Epithelial cell of prostate (primary cell): Measurements from ENCODE around the gene CACNA1A.
"Not testable (repeated sequence)": the region's sequence is repeated elsewhere in the genome, so short reads cannot be mapped to it uniquely, and the experiment has no call there.

Source experiments
- DNase-seq: peaks from one replicate; pipeline ENCODE4 v3.0.0-alpha.2; 2011; ENCODE audit warnings: low read depth, low spot score
- H3K27ac ChIP-seq: fragments of 450-650 bp; 2 replicates; pipeline ENCODE4 v1.5.1; 2017; ENCODE audit warnings: mild to moderate bottlenecking

Gene CACNA1A

DNA sequence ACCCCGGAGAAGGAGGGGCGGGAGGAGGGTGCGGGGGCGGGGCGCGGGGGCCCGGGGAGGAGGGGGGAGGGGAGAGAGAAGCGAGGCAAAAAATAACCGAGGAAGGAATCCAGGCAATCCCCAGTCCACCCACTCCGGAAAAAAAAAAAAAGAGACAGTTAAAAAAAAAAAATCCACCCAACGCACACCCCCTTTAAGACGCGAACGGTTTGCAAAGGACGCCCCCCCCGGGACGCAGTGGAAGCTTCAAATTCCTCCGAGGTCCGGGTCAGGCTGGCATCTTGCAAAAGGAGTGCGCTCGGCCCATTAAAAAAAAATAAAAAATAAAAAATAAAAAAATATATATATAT is at the start of gene CACNA1A:
TSS of gene CACNA1A (minus strand) at position 9 of the 350 bp plus-strand sequence. CDS start 255 bp downstream, outside the sequence.
- DNase-seq = no peak
- H3K27ac ChIP-seq = no peak within 1 kb of the TSS

DNA sequence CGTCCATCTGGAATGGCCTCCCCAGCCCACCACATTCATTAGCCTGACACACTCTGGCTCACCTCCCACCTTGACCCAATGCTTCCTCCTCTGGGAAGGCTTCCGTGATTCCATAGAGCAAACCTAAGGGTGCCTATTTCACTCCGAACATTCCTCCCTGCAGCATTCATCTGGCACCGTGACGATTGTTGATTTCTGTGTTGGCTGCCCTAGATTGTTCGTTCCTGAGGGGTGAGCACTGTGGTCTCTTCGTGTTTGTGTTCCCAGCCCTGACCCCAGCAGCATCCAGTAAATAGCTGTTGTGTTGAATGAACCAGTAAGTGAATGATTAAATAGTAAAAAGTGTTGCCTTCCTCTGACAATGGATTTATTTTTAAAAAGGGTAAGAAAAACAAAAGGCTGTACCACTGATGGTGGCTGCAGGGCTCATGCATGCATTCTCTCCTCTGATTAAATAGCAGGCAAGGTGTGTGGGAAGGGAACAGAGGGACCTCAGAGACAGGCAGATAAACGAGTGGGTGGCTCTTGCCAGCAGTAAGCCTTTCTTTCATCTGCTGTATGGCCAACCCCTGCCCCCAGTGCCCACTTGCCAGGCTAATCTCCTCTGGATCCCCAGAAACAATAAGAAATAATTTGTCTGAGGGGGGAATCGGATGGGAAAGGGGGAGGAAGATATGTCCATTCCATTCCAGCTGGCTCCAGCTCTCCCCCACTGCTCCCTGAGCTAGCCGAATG is 48.4 kb upstream of the CACNA1A start:
- DNase-seq = no peak
- H3K27ac ChIP-seq = no peak overlapping the region

DNA sequence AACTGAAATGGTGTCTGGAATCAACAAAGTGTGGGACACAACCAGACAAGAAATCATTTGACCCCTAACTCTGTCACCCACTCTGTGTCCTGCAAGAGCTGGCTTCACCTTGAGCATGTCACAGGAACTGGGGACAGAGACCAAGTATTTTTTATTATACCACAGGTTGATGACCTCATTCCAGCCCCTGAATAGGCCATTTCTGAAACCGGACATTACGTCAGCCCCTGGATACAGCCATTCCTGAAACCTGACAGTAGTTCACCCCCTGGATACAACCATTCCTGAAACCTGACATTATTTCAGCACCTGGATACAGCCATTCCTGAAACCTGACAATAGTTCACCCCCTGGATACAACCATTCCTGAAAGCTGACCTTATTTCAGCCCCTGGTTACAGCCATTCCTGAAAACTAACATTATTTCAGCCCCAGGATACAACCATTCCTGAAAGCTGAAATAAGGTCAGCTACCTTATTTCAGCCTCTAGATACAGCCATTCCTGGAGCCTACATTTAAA is 47.7 kb upstream of the CACNA1A start:
- no peak for DNase-seq
- no peak overlapping the region for H3K27ac ChIP-seq

DNA sequence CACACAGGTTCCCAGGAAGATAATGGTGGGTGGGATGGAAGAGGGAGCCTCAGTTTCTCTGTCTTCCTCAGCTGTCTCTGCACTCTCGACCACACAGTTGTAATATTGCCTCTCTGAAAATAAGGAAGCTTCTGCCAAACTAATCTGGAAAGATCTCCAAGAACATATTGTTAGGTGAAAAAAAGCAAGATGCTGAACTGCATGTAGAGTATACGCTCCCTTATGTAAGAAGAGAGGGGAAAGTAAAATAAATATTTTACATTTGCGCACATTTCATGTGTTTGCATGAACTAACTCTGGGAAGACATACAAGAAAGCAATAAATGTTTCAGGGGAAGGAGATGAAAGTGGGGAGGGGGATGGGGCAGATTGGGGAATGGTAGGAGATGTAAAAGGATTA is 41.9 kb upstream of the CACNA1A start:
- no peak overlapping the region for H3K27ac ChIP-seq

DNA sequence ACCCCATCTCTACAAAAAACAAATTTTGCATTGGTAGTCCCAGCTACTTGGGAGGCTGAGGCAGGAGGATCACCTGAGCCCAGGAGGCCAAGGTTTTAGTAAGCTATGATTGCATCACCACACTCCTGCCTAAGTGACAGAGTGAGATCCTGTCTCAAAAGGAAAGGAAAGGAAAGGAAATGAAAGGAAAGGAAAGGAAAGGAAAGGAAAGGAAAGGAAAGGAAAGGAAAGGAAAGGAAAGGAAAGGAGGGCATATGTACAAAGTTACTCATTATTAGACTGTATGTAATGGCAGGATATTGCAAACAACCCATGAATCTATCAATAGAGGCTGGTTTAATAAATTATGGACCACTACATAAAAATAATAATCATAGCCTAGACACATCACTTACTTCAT is 40.8 kb upstream of the CACNA1A start:
- no peak for DNase-seq

More for the DNA sequence above, 41.9 kb upstream of the CACNA1A start:
- no peak for DNase-seq

DNA sequence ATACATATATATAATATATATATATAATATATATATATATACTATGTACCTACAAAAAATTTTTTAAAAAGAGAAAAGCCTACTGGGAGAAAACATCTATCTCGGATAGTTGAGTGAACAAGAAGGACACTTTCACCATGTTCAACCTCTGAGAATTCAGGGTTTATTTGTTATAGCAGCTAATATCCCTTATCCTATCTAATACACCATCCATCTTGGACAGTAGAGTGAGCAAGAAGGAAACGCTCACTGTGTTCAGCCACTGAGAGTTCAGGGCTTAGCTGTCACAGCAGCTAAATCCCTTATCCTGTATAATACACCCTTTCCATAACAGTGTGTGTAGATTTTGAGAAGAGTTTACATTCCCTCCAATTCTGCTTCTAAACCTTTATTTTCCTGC is 38.1 kb upstream of the CACNA1A start:
- no peak for DNase-seq
- H3K27ac ChIP-seq = no peak overlapping the region

More for the DNA sequence above, 40.8 kb upstream of the CACNA1A start:
- H3K27ac ChIP-seq = no peak overlapping the region

DNA sequence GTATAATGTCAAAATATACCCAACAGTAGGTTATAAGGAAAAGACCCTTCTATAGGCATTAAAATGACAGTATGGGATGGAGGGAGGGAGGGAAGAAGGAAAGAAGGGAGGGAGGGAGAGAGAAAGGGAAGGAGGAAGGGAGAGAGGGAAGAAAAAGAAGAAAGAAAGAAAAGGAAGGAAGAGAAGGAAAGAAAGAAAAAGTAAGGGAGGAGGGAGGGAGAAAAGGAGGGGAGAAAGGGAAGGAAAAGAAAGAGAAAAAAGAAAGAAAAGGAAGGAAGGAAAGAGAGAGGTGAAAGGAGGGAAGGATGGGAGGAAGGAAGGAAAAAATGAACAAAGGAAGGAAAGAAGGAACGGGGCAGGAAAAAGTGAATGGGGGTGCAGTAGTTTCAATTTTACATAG is 35.3 kb upstream of the CACNA1A start:
- DNase-seq = no peak
- no peak overlapping the region for H3K27ac ChIP-seq

DNA sequence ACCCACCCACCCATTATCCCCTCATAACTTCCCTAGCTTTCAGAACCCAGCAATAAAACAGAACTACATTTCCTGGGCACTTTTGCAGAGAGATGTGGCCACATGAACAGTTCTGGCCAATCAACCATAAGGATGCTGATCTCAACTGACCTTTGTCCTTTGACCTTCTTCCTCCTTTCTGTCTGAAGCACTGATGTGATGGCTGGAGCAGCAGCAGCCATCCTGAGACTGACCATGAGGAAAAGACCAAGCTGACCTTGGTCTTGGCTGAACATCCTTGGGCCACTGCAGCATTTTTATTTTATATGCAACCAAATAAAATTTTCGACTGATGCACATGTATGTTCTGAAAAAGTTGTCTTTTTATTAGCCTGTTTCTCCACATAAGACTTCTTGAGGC is 33.1 kb upstream of the CACNA1A start:
- DNase-seq = no peak
- no peak overlapping the region for H3K27ac ChIP-seq

DNA sequence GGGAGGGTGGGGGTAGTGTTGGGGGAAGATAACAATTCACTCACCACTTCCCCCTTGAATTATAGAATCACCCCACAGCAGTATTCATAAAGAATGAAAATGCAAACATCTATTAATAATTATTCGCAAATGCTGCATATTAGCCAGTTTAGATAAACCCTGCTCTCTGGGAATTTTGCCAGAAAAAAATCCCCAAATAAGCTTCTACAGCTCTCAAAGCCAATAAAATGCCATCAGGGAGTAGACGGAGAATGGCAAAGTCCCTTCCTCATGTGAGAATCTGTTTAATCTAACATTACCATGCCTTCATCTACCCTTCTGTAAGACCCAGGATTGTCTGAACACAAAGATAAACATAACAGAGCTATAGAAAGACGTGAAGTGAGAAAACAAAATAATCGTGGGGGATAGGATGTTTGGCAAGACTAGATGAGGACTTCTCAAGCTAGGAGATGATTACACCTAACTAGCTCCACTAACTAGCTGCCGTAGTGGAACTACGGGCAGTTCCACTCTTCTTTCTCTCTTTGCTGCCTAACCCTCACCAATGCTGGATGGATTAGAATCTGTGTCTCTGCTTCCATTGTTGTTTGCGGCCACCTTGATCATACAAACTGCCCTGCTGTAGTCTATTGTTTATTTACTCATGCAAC is 32.4 kb upstream of the CACNA1A start:
- no peak for DNase-seq
- no peak overlapping the region for H3K27ac ChIP-seq

DNA sequence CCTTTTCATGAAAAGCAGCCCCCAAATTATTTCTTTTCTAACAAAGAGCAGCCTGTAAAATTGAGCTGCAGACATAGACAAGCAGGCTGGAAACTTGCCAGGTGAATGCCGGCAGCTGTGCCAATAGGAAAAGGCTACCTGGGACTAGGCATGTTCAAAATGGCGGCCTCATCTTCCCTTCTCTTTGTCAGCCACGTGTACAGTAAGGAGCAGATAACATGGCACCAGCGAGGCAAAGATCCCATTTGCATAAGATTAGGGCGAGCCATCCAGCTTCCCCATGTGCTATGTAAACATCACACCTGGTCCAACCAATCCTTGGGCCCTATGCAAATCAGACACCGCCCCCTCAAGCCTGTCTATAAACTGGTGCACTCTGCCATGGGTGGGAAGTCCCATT is 31.2 kb upstream of the CACNA1A start:
- DNase-seq = no peak
- H3K27ac ChIP-seq = no peak overlapping the region

DNA sequence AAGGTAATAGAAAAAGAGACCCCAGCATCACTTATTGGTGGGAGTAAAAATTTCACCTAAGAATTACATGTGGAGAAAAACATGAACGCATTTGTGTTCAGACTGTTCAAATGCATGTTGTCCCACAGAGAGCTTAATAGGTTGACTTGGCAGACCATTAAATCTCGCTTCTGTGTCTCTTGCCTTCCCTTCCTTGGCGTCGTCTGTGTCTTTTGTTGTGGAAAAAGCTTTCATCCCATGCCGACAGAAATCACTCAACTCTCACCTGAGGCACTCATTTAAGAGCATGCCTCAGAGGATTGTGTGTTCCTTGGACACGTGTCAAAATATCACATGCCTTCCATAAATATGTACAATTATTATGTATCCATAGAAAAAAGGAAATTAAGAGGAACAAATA is 24.4 kb upstream of the CACNA1A start:
- DNase-seq = no peak
- H3K27ac ChIP-seq = no peak overlapping the region

DNA sequence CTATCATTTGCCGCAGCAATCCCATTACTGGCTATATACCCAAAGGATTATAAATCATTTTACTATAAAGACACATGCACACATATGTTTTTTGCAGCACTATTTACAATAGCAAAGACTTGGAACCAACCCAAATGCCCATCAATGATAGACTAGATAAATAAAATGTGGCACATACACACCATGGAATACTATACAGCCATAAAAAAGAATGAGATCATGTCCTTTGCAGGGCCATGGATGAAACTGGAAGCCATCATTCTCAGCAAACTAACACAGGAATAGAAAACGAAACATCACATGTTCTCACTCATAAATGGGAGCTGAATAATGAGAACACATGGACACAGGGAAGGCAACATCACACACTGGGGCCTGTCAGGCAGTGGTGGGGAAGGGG is 23.4 kb upstream of the CACNA1A start:
- not testable (repeated sequence) for DNase-seq, H3K27ac ChIP-seq

DNA sequence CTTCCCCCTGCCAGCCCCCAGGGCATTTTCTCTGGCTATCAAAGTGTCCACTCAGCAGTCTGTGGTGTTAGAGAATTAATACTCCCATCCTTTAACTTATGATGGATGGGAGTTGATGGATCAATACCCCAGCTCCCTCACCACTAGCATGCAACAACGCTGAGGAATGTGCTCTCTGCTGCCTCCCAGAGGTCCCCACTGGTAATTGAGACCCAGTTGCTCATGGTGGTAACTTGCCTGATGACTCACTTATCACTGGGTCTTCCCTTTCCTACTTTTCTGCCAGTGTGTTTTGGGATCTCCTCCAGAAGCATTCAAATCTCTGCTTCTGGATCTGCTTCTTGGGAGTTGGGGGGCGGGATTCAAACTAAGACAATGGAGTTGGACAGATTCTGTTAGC is 20.3 kb upstream of the CACNA1A start:
- no peak for DNase-seq
- no peak overlapping the region for H3K27ac ChIP-seq

DNA sequence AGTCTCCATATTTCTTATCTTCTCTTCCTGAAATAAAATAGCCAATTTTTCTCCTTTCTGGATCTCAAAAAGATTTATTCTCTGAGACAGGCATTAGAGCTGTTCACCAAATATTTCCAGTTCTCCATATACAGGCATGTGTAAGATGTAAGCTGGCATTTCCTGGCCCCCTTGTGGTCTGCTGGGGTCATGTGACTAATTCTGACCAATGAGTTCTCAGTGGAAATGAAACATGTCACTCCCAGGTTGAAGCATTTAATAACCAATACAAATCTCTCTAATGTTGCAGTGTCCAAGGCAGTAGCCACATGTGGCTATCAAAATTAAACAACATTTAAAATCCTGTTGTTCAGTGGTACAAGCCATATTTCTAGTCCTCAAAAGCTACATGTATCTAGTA is 14.8 kb upstream of the CACNA1A start:
- no peak overlapping the region for H3K27ac ChIP-seq
- DNase-seq = no peak

DNA sequence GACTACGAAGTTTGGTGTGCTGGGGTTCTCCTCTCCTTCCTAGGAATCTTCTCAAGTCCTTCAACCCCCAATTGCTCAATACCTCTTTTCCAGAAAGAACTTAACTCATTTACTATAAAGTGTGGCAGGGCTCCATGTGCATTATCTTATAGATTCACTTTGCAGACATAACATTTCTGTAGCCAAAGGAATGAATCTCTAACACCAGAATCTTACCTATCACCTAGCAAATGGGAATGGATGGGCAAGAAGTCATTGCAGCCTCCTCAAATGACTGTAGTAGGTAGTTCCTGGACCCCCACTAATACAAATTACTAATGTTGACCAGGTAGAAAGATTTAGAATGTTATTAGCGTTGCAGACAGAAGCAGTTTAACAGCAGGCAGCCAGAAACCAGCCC is 5.7 kb upstream of the CACNA1A start:
- H3K27ac ChIP-seq = no peak overlapping the region
- DNase-seq = no peak

DNA sequence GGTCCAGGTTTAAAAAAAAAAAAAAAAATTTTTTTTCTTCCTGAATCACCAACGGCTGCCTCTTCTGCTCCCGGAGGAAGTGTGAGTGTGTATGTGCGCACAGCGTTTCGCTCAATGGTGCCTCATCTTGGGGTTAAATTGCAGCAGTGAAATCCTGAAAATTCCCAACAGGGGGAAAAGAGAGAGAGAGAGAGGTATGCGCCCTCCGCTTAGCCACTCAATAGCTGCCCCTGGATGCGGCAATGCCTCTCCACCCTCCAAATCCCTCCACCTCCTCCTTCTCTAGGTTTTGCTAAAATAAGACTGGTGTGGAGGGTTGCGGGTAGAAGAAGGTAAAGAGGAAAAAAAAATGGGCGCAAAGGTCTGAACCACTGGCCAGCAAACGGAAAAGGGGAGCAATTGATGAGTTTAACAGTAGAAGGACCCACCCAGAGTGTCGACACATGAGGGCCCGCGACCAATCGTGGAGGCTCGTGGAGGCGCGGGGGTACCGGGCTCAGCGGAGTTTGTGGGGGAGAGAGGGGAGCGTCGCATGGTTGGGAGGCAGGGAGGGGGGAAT is 853 bp upstream of the CACNA1A start:
- DNase-seq = no peak
- no peak overlapping the region for H3K27ac ChIP-seq

DNA sequence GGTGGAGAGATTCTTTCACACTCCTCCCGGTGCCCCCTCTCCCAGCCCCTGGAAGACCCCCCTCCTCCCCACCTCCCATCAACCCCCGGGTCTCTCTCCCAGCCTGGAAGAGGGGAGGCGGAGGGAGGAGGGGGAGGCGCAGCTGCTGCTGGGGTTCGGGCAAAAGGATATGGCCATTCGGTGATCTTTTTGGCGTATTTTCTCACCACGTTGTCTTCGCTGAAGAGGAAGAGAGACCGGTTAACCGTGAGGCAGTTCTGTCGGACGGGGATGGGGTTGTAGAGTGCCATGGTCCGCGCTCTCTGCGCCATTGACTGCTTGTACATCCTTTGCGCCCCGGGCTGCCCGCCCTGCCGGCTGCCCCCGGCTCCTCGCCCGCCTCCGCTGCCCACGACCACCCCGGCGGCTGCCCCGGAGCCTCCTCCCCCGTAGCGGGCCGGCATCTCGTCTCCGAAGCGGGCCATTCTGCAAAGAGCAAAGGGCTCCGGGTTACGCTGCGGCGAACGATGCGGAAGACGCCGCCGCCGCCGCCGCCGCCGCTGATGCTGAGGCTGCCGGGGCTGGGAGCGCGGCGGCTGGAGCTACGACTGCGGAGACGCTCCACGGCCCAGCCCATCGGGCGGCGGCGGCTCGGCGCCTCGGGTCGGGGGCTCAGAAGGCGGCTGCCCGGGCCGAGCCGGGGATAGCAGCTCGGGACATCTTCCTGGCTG is 363 bp downstream of the CACNA1A start:
- H3K27ac ChIP-seq = no peak overlapping the region
- no peak for DNase-seq

DNA sequence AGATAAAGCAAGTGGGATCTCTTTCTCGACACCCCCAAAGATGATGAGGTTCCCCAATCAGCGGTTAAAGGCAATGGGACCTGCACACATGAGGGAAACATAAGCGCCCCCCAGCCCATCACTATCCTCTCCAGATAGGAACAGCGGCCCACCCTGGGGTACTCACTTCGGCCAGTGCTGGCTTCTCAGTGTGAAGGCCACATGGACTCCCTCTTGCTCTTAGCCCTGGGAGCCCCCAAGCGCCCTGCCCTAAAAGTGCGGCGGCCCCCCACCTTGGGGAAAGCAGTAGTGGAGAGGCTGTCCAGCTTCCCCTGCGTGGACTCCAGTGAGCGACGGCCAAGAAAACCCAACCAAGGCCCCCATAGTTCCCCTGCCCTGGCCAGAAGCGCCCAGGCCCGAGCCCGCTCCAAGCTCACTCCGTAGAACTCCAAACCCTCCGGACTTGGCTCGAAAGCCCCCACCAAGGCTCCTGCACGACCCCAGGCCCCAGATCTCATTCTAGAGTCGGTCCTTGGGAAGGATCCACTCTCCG is 1.0 kb downstream of the CACNA1A start:
- DNase-seq = no peak
- H3K27ac ChIP-seq = no peak overlapping the region

DNA sequence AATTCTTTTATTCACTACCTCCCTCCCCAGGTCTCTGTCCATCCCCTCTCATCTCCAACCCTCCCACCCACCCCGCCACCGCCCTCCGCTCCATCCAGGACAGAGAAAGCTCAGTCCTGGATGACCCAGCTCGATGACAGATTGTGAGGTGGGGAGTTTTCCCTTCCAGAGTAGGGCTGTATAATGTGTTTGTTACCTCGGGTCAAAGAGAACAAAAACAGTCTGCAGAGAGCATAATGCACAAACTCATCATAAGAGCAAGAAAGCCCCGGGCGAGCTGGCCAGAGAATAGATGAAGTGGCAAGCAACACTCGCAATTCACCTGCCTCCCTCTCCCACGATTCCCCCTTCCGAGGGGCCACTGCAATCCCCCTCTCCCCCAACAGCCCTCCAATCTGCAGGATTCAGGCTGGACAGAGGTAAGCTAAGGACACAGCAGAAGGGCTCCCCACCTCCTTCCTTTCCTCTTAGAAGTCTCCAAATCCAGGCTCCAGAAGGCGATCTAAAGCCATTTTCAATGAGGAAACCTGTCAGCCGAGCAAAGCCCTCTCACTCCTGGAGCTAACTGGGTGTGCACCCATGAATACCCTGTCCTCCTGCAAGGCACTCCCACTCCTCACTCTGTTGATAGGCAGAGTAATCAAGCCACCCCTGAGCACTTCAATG is 2.6 kb downstream of the CACNA1A start:
- no peak overlapping the region for H3K27ac ChIP-seq
- no peak for DNase-seq

DNA sequence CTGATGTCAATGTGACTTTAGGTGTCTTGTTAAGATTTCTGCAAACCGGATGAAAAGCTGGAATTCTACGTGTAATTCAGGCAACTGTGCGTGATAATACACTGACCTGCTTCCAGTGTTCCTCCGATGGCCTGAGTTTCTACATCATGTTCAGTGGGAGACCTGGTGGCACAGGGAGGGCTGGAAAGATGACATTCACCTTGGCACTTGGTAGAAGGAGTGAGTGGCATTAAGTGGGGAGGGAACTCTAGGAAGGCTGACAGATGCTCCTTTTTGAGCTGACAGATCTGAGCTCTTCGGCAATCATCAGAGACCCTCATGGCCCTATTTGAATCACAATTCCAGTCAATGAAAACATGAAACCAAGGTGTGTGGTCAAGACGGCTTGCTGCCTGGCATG is 4.0 kb downstream of the CACNA1A start:
- H3K27ac ChIP-seq = no peak overlapping the region
- no peak for DNase-seq
